GM15510 (cell line): ENCODE data around the gene ADAM23.

ENCODE experiments used
- POLR2A ChIP-seq: IDR thresholded peaks from 3 replicates; pipeline ENCODE4 v1.6.1; 2011; ENCODE audit warnings: borderline replicate concordance; ENCODE audit not compliant: insufficient read length; ENCODE audit errors: extremely low read depth

The ADAM23 gene

GRCh38 chr2:206432193-206433082, 10.9 kb upstream of the ADAM23 start:
- no peak for TF ChIP-seq POLR2A

DNA sequence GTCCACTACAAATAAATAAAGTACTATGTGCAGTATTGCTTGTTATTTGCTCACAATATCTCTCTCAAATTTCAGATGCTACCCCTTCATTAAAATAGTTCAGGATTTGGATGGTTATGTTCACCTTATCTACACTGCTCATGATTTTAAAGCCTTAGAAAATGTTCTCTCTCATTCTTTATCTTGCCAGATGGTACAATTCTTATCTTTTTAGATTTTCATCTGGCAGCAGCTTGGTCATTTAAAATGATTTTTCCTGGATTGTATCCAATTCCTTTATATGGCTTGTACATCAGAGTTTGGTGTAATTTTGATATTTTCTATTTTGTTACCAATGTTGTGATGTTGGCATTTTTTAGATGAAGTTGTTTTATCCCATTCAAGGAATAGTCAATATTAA, 10.1 kb upstream of the ADAM23 start:
- no peak for TF ChIP-seq POLR2A

DNA sequence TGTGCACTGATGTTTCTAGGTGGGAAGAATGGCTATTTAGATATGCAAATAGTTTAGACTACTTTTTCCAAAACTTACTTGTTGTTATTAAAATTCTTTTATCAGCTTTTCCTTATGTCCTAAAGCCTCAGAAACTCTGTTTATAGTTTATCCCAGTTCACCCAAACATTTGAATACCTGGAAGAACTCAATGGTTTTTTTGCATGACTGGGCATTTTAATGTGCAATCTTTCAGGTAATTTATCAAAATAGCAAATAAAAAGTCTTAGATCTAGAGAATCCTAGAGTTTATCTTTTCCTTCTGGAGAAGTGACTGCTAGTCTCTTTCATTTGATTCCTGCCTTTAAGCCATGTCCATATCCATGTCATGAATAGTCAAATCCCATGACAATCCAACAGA, 9.6 kb upstream of the ADAM23 start:
- TF ChIP-seq POLR2A: no peak

GRCh38 chr2:206435742-206436141, 7.6 kb upstream of the ADAM23 start:
- no peak for TF ChIP-seq POLR2A

GRCh38 chr2:206438196-206438724, 5.1 kb upstream of the ADAM23 start:
- no peak for TF ChIP-seq POLR2A

DNA sequence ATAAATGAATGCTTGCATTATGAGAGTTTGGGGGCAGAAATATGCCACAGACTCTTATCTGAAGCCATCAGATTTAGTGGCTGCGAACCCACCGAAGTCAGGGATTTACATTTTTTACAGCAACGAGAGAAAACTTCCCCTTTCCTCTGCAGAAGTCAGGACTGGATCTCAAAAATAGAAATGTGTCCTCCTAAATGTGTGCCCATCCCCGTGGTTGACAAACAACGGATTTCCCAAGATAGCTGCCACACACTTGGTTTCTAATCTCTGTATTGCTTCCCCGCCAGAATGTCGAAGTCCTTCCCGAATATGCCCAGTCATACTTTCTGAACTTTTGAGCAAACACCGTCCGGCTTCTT, 879 bp upstream of the ADAM23 start:
- TF ChIP-seq POLR2A: no peak

DNA sequence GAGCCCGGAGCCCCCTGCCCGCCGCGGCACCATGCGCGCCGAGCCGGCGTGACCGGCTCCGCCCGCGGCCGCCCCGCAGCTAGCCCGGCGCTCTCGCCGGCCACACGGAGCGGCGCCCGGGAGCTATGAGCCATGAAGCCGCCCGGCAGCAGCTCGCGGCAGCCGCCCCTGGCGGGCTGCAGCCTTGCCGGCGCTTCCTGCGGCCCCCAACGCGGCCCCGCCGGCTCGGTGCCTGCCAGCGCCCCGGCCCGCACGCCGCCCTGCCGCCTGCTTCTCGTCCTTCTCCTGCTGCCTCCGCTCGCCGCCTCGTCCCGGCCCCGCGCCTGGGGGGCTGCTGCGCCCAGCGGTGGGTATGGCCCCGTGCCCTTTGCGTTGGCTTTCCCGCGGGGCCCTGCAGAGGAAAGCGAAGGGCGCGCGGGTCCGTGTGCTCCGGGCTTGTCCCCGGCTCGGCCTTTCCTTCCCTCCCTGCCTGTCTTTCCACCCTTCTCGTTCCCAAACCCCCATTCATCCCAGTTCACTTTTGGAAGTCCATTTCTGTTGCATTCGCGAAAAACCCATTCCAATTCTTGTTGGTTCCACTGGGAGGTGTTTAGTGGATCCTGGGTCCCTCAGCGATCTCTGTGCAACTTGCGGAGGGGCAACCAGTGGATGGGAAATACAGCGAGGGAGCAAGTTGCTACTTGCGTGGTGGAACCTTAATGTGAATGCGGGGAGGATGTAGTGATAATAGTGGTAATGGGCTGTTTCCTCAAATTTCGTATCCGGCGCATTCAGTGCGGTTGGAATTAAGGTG, 599 bp downstream of the ADAM23 start:
- TF ChIP-seq POLR2A: no peak

GRCh38 chr2:206445948-206446347, 2.6 kb downstream of the ADAM23 start:
- TF ChIP-seq POLR2A: no peak

DNA sequence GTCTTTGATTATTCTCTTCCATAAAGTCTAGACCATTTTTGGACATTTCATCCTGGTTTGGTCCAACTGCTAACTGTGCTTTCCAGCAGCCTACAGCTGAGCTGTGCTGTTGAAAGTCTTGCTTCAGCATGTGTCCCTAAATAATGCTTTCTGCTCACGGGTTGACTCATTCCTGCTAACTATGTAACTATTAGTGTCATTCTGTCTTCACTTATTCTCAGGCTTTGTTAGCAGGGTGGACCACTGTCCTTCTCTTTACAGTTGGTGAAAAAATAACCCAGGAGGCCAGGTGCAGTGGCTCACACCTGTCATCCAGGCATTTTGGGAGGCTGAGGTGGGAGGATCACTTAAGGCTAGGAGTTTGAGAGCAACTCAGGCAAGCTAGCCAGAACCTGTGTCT, 8.9 kb downstream of the ADAM23 start:
- TF ChIP-seq POLR2A: no peak

- no peak for TF ChIP-seq POLR2A
Observed at GRCh38 chr2:206452750-206453149, 9.4 kb downstream of the ADAM23 start.

DNA sequence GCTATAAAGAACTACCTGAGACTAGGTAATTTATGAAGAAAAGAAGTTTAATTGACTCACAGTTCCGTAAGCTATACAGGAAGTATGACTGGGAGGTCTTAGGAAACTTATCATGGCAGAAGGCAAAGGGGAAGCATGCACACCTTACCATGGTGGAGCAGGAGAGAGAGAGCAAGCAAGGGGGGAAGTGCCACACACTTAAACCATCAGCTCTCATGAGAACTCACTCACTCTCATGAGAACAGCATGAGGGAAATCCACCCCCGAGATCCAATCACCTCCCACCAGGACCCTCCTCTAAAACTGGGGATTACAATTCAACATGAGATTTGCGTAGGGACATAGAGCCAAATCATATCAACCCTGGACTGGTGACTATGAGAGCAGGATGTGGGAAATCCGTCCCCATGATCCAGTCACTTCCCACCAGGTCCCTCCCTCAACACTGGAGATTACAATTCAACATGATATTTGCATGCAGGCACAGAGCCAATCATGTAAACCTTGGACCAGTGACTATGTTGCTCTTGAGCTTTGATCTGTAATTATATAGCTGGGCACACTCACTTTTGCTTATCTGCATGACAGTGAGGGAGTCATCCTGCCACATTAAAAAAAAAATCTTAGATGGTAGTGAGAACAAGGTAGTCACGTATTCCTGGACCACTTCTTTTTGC, 12.9 kb downstream of the ADAM23 start:
- TF ChIP-seq POLR2A: no peak

- no peak for TF ChIP-seq POLR2A
Observed at GRCh38 chr2:206457188-206457634, 13.9 kb downstream of the ADAM23 start.

- TF ChIP-seq POLR2A: no peak
Observed at GRCh38 chr2:206462240-206462854, 19.0 kb downstream of the ADAM23 start.

- TF ChIP-seq POLR2A: no peak
Observed at GRCh38 chr2:206463685-206464084, 20.4 kb downstream of the ADAM23 start.
